HT1080 (cell line): ENCODE results near the gene PTPN11. TPM values are rescaled to one million over a fixed set of nuclear protein-coding genes. Genes with fewer than 3 reads are reported as not detected.
"Not testable (repeated sequence)": the region's sequence is repeated elsewhere in the genome, so short reads cannot be mapped to it uniquely, and the experiment has no call there.

Source experiments
- DNase-seq: peaks from one replicate; pipeline ENCODE4 v3.0.0-alpha.2; 2015; ENCODE audit warnings: low read depth
- polyA plus RNA-seq, 2 experiments: library from polyadenylated mRNA; depleted of rRNA; stranded (reverse); fragments of >200 nt; gene quantifications; 2 replicates each; pipeline ENCODE4 v1.2.3, GENCODE V29; 2015
- total RNA-seq: library from RNA; depleted of rRNA; stranded (reverse); fragments of >200 nt; shearing (Covaris generic); gene quantifications from 2 replicates; pipeline ENCODE4 v1.2.3, GENCODE V29; 2014; rRNA removed

Gene PTPN11
- total RNA-seq, result 81.4 and 97.0 TPM in 2 replicates
- polyA plus RNA-seq (2015; cell fraction: cytosol; rRNA removed), result 81.3 and 107 TPM in 2 replicates
- polyA plus RNA-seq (2015; cell fraction: nucleus; rRNA removed), result 67.4 and 70.2 TPM in 2 replicates

DNA sequence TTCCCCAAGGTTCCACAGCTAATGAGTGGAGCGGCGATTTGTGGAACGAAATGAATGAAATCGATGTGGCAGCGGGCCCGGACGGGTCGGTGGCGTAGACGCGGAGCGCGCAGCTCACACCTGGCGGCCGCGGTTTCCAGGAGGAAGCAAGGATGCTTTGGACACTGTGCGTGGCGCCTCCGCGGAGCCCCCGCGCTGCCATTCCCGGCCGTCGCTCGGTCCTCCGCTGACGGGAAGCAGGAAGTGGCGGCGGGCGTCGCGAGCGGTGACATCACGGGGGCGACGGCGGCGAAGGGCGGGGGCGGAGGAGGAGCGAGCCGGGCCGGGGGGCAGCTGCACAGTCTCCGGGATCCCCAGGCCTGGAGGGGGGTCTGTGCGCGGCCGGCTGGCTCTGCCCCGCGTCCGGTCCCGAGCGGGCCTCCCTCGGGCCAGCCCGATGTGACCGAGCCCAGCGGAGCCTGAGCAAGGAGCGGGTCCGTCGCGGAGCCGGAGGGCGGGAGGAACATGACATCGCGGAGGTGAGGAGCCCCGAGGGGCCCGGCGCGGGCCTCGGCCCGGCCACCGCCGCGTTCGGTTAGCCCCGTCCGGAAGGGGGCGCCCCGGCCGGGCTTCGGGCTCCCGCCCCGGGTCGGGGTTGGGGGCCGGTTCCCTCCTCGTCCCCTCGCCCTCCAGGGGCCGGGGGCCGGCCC, at the start of gene PTPN11:
TSS of gene PTPN11 (plus strand) at position 340 of the 689 bp plus-strand sequence. CDS start at position 505, 165 bp downstream.
- peak; percentile 69 for DNase-seq

DNA sequence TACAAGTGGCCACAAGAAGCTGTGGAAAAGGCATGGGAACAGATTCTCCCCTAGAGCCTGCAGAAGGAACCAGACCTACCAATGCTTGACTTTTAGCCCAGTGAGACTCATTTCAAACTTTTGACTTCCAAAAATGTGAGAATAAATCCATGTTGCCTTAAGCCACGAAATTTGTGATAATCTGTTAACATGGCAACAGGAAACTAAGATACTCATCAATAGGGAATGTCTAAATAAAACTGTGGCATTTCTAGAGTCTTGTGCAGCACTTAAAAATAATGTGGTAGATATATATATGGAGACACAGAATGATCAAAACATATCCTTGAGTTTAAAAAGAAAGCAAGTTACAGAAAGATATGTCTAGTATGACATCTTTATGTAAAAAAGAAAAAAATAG, 48.5 kb upstream of the PTPN11 start:
- no peak for DNase-seq

DNA sequence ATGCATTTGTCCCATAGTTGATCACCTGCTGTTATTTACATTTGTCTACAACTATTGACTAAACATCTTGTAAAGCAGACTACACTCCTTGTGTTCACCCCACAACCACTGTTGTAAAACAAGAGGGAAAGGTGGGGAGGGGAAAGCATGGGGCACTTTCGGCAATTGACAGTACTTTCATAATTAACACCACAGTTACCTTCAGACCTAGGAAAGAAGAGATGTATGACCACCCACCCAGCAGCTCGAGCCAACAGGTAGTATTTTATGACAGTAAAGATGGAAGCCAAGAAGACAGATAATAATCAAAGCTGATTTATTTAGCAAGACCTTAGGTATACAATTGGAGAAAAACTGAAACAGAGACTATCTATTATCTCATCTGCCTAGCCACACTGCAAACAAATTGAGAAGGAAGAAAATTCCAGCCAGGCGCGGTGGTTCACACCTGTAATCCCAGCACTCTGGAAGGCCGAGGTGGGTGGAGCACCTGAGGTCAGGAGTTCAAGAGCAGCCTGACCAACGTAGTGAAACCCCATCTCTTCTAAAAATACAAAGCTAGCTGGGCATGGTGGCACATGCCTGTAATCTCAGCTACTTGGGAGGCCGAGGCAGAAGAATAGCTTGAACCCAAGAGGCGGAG, 47.8 kb upstream of the PTPN11 start:
- DNase-seq, result no peak

DNA sequence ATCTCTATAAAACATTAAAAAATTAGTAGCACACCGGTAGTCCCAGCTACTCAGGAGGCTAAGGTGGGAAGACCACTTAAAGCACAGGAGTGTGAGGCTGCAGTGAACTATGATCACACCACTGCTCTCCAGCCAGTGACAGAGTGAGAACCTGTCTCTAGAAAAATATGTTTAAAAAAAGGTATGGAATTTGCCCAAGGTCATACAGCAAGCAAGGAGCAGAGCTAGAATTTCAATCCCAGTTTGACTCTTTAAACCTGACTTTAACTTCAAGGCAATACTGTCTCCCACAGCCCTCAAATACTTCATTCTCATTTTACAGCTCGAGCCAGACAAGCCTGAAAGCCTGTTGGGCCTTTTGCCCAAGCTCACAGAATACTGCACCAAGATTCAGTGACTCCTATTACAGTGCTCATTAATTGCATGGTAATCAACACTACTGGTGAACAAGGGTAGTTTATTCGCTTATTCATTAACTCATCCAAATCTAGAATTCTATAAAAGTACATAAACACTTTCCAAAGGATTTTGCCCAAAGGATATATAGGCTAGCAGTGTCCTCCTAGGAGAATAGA, 44.5 kb upstream of the PTPN11 start:
- DNase-seq, result no peak

DNA sequence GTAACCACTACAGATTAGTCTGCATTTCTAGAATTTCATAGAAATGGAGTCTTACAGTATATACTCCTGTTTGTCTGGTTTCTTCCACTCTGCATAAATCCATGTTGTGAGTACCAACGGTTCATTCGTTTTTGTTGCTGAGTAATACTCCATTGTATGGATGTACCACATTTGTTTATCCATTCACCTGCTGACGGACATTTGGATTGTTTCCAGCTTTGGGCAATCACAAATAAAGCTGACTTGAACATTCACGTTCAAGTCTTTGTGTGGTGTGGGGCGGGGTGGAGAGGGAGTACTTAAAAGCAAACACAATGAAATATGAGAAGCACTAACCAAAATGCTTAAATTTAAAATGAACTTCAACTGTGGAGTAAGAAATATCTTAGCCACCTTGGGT, 43.6 kb upstream of the PTPN11 start:
- no peak for DNase-seq

DNA sequence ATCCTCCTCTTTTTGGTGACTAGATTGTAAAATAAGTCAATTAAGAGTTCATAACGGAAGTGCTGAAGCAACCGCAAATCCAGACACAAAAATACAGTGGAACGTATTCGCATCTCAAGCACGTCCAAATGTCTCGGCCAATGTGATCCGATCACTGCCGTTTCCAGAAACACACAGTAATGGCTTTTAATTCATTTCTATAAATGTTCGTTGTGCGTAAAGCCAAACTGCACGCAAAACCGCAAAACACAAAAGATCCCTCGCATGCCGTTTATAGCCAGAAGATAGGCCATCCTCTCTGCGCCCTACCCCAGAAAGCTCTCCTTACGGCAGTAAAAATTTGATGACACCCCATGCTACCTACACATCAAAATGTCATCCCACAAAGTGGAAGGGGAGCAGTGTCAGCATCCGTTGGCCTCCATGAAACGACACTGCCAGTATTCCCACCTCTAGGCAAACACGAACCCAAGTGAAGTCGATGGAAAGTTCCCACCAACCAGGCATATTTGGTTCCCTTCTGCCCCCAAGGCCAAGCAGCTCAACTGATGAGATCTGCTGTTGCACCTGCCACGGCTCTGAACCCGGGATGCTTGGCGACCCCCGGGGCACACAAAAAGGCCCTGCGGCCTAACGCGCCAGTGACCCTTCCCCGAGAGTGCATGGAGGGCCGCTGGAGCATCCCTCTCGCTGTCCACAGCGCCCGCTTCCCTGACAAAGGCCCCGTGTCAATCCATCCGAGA, 37.9 kb upstream of the PTPN11 start:
- no peak for DNase-seq

DNA sequence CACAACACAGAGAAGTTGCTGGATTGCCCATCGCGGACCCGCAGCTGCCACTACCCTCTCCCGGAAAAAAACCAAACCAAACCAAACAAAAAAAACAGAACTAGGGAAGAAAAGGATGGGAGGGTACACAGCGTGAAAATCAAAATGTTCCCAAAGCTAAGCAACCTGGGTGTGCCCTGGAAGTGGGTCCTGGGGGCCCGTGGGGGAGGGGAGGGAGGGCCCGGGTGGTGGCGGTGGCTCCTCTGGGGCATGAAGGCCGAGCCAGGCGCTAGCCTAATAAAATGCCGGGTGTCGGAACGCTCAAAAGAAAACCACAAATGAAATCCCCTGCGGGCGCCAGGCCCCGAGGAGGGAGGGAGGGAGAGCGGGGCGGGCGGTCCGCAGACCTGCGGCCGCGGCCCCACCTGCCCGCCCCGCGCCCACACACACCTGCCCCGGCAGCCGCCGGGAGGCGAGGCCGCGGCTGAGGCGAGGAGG, 37.3 kb upstream of the PTPN11 start:
- no peak for DNase-seq

DNA sequence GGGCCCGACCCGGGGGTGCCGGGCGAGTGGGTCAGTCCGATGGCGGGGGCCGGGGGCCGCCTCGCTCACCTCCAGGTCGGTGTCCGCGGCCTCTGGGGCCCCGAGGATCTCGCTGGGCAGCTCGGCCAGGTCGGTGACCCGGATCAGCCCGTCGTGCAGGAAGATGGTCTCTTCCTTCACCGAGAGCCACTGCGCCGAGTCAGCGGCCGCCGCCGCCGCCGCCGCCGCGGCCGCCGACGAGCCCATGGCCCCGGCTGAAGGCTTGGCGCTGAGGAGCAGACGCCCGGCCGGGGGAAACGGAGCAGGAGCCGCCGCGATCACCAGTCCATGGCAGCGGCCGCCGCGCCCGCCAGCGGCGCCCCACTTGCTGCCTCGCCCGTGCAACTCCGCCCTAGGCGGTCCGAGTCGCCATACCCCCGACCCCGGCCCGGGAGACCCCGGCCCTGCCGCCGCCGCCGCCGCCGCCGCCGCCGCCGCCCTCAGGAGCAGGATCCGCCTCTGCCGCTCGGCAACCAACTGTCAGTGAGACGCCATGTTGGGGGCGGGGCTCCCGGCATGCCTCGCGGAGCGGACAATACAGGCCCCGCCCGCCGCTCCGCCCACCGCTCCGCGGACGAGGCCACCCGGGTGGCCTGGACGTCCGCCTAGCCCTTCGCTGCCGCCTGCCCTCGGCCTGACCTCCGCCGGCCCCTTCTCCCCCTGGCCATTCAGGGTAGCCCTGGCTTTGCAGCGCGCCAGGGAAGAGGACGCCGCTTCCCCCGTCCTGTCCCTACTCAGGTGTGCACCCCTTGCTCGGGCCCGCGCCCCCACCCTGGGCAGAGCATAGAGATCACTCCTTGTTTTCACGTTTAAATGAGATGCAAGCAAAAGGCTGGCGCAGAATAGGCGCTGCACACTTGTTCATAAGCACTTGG, 36.6 kb upstream of the PTPN11 start, which contains the start of gene HECTD4:
TSS of gene HECTD4 (minus strand) at position 549 of the 914 bp plus-strand sequence. CDS start at position 246, 303 bp downstream.
- peak; percentile 76 for DNase-seq

DNA sequence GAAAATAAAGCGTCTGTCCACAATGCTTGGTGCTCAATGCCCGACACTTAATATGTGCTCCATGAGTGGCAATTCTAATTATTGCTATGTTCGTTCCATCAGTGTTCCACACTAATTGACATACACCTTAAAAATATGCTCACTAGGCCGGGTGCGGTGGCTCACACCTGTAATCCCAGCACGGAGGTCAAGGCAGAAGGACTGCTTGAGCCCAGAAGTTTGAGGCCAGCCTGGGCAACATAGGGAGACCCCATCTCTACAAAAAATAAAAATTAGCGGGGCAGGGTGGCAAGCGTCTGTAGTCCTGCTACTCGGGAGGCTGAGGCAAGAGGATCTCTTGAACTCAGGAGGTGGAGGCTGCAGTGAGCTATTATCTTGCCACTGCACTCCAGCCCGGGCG, 35.9 kb upstream of the PTPN11 start:
- no peak for DNase-seq

DNA sequence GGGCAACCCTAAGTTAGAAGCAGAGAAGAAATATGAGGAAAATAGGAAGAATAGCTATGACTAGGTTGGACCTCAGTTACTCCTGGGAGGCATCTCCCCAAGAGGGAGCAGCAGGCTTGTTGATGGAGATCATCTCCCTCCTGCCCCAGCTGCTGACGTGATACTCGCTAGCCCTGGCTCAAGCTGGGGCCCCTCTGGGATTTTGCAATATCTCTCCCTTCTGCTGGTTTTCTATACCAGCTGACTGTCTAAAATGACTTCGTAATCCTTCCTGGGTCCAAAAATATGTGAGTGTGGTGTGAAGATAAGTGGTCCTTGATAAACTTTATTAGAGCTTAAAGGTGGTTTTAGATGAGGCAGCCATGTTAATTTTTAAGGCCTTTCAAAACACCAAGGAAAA, 32.0 kb upstream of the PTPN11 start:
- no peak for DNase-seq

DNA sequence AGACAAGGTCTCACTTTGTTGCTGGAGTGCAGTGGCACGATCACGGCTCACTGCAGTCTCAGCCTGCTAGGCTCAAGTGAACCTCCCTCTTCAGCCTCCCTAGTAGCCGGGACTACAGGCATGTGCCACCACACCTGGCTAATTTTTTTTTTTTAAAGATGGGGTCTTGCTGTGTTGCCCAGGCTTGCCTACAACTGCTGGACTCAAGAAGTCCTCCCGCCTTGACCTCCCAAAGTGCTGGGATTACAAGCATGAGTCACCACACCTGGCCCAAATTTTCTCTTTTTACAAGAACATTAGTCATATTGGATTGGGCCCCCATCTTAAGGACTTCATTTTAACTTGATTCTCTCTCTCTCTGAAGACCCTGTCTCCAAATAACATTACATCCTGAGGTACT, 29.5 kb upstream of the PTPN11 start:
- no peak for DNase-seq

DNA sequence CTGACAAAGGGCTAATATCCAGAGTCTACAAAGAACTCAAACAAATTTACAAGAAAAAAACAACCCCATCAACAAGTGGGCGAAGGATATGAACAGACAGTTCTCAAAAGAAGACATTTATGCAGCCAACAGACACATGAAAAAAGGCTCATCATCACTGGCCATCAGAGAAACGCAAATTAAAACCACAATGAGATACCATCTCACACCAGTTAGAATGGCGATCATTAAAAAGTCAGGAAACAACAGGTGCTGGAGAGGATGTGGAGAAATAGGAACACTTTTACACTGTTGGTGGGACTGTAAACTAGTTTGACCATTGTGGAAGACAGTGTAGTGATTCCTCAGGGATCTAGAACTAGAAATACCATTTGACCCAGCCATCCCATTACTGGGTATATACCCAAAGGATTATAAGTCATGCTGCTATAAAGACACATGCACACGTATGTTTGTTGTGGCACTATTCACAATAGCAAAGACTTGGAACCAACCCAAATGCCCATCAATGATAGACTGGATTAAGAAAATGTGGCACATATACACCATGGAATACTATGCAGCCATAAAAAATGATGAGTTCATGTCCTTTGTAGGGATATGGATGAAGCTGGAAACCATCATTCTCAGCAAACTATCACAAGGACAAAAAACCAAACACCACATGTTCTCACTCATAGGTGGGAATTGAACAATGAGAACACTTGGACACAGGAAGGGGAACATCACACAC, 28.7 kb upstream of the PTPN11 start:
- DNase-seq, result not testable (repeated sequence)

DNA sequence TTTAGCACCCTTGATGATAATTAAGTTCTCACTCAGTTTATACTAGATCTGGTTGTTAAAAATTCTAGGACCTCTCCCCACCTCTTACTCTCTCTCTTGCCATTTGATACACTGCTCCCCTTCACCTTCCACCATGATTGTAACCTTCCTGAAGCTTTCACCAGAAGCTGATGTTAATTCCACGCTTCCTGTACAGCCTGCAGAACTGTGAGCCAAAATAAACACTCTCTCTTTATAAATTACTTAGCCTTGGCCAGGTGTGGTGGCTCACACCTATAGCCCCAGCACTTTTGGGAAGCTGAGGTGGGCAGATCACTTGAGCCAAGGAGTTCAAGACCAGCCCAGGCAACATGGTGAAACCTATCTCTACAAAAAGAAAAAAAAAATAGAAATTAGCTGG, 25.4 kb upstream of the PTPN11 start:
- no peak for DNase-seq

DNA sequence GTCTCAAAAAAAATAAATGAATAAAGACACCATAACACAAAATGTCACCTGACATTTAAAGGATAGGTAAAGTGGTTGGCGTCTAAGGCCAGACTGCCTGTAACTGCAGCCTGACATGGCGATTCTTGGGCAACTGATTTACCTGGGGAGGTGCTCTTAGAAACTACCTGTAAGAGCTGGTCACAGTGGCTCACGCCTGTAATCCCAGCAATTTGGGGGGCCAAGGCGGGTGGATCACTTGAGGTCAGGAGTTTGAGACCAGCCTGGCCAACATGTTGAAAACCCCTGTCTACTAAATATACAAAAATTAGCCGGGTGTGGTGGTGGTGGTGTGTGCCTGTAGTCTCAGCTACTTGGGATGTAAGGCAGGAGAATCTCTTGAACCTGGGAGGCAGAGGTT, 17.7 kb upstream of the PTPN11 start:
- no peak for DNase-seq

DNA sequence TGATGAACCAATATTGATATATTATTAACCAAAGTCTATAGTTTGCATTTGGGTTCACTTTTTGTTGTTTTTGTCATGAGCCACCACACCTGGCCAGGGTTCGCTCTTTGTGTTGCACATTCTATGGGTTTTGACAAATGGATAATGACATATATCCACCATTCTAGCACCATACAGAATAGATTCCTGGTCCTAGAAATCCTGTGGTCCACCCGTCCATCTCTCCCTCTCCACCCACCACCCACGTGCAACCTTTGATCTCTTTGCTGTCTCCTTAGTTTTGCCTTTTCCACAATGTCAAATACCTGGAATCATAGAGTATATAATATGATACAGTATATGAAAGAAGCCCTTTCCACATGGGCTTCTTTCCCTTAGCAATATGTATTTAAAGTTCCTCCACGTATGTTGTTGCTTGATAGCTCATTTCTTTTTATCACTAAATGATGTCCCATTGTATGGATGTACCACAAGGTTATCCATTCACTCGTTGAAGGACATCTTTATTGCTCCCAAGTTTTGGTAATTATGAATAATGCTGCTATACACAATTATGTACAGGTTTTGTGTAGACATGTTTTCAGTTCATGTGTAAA, 16.7 kb upstream of the PTPN11 start:
- no peak for DNase-seq

DNA sequence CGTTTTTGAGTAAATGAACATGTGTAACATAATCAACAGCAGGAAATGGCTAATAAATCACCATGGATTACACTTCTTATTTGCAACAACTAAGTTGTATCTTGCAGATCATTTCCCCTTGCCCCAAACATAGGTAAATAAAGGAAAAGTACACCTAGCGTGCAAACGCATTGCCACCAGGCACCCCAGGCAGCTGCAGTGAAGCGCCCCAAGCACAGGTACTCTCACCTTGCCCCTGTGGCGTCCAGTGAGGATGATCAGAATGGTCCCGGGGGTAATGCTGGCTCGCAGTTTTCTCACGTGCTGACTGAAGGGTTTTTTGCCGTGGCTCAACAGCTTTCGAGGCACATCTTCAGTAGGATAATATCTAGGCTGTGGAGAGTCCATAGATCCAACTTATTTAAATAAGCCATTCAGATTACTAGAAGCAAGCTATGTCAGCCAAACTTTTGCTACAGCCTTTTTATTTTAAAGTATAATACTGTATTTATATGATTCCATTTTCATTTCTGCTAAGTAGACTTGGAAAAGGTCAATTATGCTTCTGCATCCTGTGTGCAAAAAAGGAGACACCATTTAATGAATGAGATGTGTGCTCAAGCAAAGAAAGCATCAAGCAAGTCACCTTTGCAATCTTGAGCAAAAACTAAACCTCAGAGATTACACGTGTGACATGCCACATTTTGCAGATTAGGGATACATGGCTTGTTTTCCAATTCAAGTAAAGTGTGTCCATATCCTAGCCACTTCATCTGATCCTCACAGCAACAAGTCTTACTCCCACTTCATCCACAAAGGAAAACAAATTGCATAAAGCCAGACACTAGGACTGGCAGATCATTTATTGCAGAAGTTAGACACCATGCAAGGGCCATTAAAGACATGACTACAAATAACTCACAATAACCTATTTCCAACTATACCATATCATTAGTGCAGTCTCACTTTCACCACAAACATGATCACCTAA, 11.9 kb upstream of the PTPN11 start:
- no peak for DNase-seq

DNA sequence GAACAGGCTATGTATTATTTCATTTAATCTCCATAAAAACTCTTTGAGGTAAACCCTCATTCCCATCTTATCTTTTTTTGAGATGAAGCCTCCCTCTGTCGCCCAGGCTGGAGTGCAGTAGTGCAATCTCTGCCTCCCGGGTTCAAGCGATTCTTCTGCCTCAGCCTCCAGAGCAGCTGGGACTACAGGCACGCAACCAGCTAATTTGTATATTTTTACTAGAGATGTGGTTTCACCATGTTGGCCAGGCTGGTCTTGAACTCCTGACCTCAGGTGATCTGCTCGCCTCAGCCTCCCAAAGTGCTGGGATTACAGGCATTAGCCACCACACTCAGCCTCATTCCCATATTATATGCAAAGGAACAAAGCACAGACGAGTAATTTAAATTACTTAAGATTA, 11.1 kb upstream of the PTPN11 start:
- DNase-seq, result not testable (repeated sequence)

DNA sequence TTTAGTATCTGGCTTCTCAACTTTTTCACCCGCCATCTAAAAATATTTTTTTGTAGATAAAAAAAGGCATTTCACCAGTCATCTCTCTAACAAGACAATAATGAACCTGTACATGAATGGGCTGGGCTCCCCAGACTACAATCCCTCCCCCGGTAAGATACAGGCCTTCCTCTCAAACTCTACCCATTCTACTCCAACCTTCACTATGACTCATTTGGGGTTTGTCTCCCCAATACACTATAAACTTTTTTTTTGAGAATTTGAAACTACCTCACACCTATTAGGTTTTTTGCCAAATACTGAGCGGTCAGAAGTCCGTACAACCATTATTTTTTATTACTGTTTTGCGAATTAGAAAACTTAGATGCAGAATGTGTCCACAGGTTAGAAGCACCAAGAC, 10.1 kb upstream of the PTPN11 start:
- peak; percentile 24 for DNase-seq
